Measurements from ENCODE around the gene HLA-DMA. TPM values are rescaled to one million over a fixed set of nuclear protein-coding genes. Genes with fewer than 3 reads are reported as not detected.

HLA-DMA gene
- total and polyA plus RNA-seq, 2 of the 4 experiments (the other 2 are of a cell fraction): 2.3 to 8.3 TPM

GRCh38 chr6:32933661-32934085 lies 19.2 kb downstream of the HLA-DMA start:
- BruUV-seq (replicated peaks): no TSS peak
- H2BK20ac ChIP-seq (ENCODE audit: low read depth, low read length): peak overlapping the region; percentile 43; the same call in 1 of the 2 replicates
- intact Hi-C loops (cut with micrococcal nuclease): loop anchor here (1.0 to 2.0 kb wide), 4 partner anchors 20 to 51 kb away; partner anchors contain the start of gene HLA-DMA
- ChIA-PET CTCF (interaction anchor here (0.6 to 2.8 kb wide), 16 partner anchors 8 to 145 kb away, joined by 3 to 29 read pairs (median 5); partner anchors contain the start of genes HLA-DMA and TAP2), POLR2A (ENCODE audit: unreplicated experiment) (interaction anchor here (0.6 to 1.2 kb wide), 3 partner anchors 37 to 51 kb away, joined by 4 to 8 read pairs (median 5); no protein-coding TSS in a partner anchor)
- H2AFZ ChIP-seq (replicated peaks; ENCODE audit: low read length, poor library complexity): peak overlapping the region; percentile 72
- no peak overlapping the region for H3K4me2 ChIP-seq (ENCODE audit: low read depth, low read length)
- DNase-seq (peak; percentile 73), ATAC-seq (ENCODE audit: low read depth) (peak; percentile 91)
- no peak overlapping the region for H3K23ac ChIP-seq (ENCODE audit: low read depth, low read length)
- H3K9me1 ChIP-seq (ENCODE audit: insufficient read depth, low read length): no peaks in the 10 kb centered on the region
- dilution Hi-C loops (cut with HindIII; ENCODE audit: low sequenced_read_pairs, unreplicated experiment): no loop called here
- H3K56ac ChIP-seq (ENCODE audit: extremely low read depth, insufficient read depth, low read length): no peak overlapping the region
- H3K27ac ChIP-seq (ENCODE audit: insufficient read depth, low read length): no peak overlapping the region
- H3K4ac ChIP-seq (ENCODE audit: low read depth, low read length): no peak overlapping the region
- 0 out of 3 replicates have a peak overlapping the region, but pooled peaks have one; percentile 9 for H2BK15ac ChIP-seq (ENCODE audit: low read depth, low read length)
- no peaks in the 10 kb centered on the region for H3K36me3 ChIP-seq (ENCODE audit: control insufficient read depth, insufficient read depth, low read length)
- H2AK5ac ChIP-seq (ENCODE audit: low read depth, low read length): no peak overlapping the region
- peak; percentile 88 for TF ChIP-seq SMC3 (IDR thresholded peaks at IDR 0.05; ENCODE audit: low read depth, low read length)
- no peak for TF ChIP-seq BHLHE40 (IDR thresholded peaks at IDR 0.05; ENCODE audit: low read depth, low read length)
- peak; percentile 35; the same call in 1 of the 2 replicates for TF ChIP-seq RFX5 (IDR thresholded peaks at IDR 0.05; ENCODE audit: low read depth, low read length)
- no peak for TF ChIP-seq NFE2L2 (IDR thresholded peaks at IDR 0.05; ENCODE audit: low read depth, low read length)
- TF ChIP-seq RAD21 (IDR thresholded peaks at IDR 0.05; ENCODE audit: low read length): peak; percentile 80
- TF ChIP-seq CTCF (conservative IDR thresholded peaks at IDR 0.05; ENCODE audit: low read depth, low read length): peak; percentile 85
- TF ChIP-seq MXI1 (IDR thresholded peaks at IDR 0.05; ENCODE audit: borderline replicate concordance, low read depth, low read length): no peak
- no peak for TF ChIP-seq FOS (IDR thresholded peaks at IDR 0.05; ENCODE audit: low read depth, low read length)
- TF ChIP-seq CEBPB (IDR thresholded peaks at IDR 0.05; ENCODE audit: low read depth, low read length): no peak
- H2BK120ac ChIP-seq (ENCODE audit: low read depth, low read length): no peak overlapping the region
- no peaks in the 10 kb centered on the region for H4K20me1 ChIP-seq (ENCODE audit: insufficient read depth, low read length)
- H3K4me1 ChIP-seq (ENCODE audit: control insufficient read depth, insufficient read depth, low read length): no peaks in the 10 kb centered on the region
- no peak overlapping the region for H2BK5ac ChIP-seq (ENCODE audit: low read depth, low read length, poor library complexity, severe bottlenecking)
- no peak overlapping the region for H4K8ac ChIP-seq (ENCODE audit: low read depth in 2 of 2, low read length in 2 of 2)
- no peak overlapping the region for H4K91ac ChIP-seq (ENCODE audit: insufficient read depth, low read depth, low read length)
- in situ Hi-C loops (cut with MboI; ENCODE audit: low sequenced_read_pairs): no loop called here
- no peak overlapping the region for H3K14ac ChIP-seq (replicated peaks; ENCODE audit: low read depth, low read length)
- no peak overlapping the region for H3K9ac ChIP-seq (ENCODE audit: low read depth, low read length)
- peak overlapping the region; percentile 65 for H2AK9ac ChIP-seq (replicated peaks; ENCODE audit: low read depth, low read length, poor library complexity)
- H3K4me3 ChIP-seq (ENCODE audit: insufficient read depth, low read depth, low read length): no peak overlapping the region
- H3K9me3 ChIP-seq (ENCODE audit: control insufficient read depth, insufficient read depth, low read length): no peaks in the 10 kb centered on the region
- H3K79me1 ChIP-seq (ENCODE audit: low read depth in 1 of 2, low read length in 2 of 2): no peaks in the 10 kb centered on the region
- H3K18ac ChIP-seq (ENCODE audit: low read depth, low read length): no peak overlapping the region
- no CpG with 5 or more reads among the region's 3 CpGs for WGBS, 2 experiments (ENCODE audit: extremely low coverage in 2 of 2, insufficient read length in 1 of 2)
- no peak overlapping the region for H4K5ac ChIP-seq (ENCODE audit: low read depth, low read length)
- H3K27me3 ChIP-seq (ENCODE audit: control insufficient read depth, insufficient read depth, low read length): peaks cover 17% of the 10 kb centered on the region
